Measurements from ENCODE around the gene HS3ST2.

Gene HS3ST2

DNA sequence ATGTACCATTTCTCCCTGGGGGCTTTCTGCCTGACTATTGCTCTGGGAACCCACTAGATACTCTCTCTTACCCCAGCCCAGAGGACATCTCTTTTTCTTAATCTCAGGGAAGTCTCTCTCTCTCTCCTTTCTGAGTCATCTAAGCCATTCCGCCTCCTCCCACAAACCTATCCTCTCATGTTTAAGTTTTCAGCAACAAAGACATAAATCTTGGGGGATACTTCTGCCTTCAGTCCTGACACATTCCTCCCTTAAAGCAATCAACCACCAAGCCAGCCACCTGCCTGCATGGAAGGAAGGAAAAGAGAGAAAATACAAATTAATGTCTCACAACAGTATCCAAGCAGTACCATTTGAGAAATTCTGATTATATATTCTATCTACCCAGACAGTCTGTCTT, 128.8 kb downstream of the HS3ST2 start:
- DNase-seq (no peak), ATAC-seq (ENCODE audit: insufficient read depth, low read depth) (no peak)
- Histone ChIP-seq H3K4me3 (ENCODE audit: low read depth in 1 of 2, low read length in 2 of 2) (no peak overlapping the region), H3K4me2 (ENCODE audit: insufficient read depth, low read length) (no peak overlapping the region), H3K27ac (ENCODE audit: low read length) (no peak overlapping the region), H2AFZ (ENCODE audit: low read depth, low read length) (no peak overlapping the region), H3K27me3 (ENCODE audit: insufficient read depth, low read length, poor library complexity) (no peaks in the 10 kb centered on the region), H4K20me1 (ENCODE audit: insufficient read depth, low read length) (no peaks in the 10 kb centered on the region), H3K79me2 (ENCODE audit: insufficient read depth, low read length) (no peaks in the 10 kb centered on the region), H3K4me1 (ENCODE audit: insufficient read depth, low read length) (no peaks in the 10 kb centered on the region), H3K9me3 (ENCODE audit: insufficient read depth, low read length, severe bottlenecking) (no peaks in the 10 kb centered on the region), H3K36me3 (ENCODE audit: insufficient read depth, low read length) (no peaks in the 10 kb centered on the region), H3K9ac (ENCODE audit: low read depth, low read length) (no peak overlapping the region)
- TF ChIP-seq EZH2 (IDR thresholded peaks at IDR 0.05; ENCODE audit: borderline replicate concordance, low read depth, low read length, severe bottlenecking) = no peak

DNA sequence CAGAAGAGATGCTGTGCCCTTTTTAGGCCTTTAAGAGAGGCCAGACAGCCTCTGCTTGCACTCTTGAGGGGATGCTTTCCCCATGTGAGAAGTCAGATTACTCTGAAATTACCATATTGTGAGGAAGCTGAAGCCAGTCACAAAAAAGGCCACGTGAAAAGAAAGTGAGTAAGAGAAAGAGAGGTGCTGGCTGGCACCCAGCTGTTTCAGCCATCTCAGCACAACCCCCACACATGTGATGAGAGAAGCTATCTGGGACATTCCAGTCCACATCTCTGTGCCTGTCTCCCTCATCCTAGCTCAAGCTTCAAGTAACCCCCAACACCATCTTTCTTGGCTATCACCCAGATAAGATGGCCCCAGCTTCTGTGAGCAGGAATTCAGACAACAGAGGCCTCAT, 131.4 kb downstream of the HS3ST2 start:
- no peaks in the 10 kb centered on the region for H3K9me3 ChIP-seq (ENCODE audit: insufficient read depth, low read length, severe bottlenecking)
- H3K27ac ChIP-seq (ENCODE audit: low read length) = no peak overlapping the region
- H3K4me2 ChIP-seq (ENCODE audit: insufficient read depth, low read length) = no peak overlapping the region
- no peaks in the 10 kb centered on the region for H3K79me2 ChIP-seq (ENCODE audit: insufficient read depth, low read length)
- H2AFZ ChIP-seq (ENCODE audit: low read depth, low read length) = no peak overlapping the region
- no peak overlapping the region for H3K9ac ChIP-seq (ENCODE audit: low read depth, low read length)
- H3K27me3 ChIP-seq (ENCODE audit: insufficient read depth, low read length, poor library complexity) = no peaks in the 10 kb centered on the region
- TF ChIP-seq EZH2 (IDR thresholded peaks at IDR 0.05; ENCODE audit: borderline replicate concordance, low read depth, low read length, severe bottlenecking) = no peak
- TF ChIP-seq, protein P1, sequence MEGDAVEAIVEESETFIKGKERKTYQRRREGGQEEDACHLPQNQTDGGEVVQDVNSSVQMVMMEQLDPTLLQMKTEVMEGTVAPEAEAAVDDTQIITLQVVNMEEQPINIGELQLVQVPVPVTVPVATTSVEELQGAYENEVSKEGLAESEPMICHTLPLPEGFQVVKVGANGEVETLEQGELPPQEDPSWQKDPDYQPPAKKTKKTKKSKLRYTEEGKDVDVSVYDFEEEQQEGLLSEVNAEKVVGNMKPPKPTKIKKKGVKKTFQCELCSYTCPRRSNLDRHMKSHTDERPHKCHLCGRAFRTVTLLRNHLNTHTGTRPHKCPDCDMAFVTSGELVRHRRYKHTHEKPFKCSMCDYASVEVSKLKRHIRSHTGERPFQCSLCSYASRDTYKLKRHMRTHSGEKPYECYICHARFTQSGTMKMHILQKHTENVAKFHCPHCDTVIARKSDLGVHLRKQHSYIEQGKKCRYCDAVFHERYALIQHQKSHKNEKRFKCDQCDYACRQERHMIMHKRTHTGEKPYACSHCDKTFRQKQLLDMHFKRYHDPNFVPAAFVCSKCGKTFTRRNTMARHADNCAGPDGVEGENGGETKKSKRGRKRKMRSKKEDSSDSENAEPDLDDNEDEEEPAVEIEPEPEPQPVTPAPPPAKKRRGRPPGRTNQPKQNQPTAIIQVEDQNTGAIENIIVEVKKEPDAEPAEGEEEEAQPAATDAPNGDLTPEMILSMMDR (IDR thresholded peaks at IDR 0.05; ENCODE audit: borderline replicate concordance, extremely low read depth, low read length, poor library complexity, severe bottlenecking) = no peak
- H3K36me3 ChIP-seq (ENCODE audit: insufficient read depth, low read length) = no peaks in the 10 kb centered on the region
- ATAC-seq (ENCODE audit: insufficient read depth, low read depth) (no peak), DNase-seq (no peak)
- no peaks in the 10 kb centered on the region for H4K20me1 ChIP-seq (ENCODE audit: insufficient read depth, low read length)
- no peaks in the 10 kb centered on the region for H3K4me1 ChIP-seq (ENCODE audit: insufficient read depth, low read length)
- H3K4me3 ChIP-seq (ENCODE audit: low read depth in 1 of 2, low read length in 2 of 2) = no peak overlapping the region

DNA sequence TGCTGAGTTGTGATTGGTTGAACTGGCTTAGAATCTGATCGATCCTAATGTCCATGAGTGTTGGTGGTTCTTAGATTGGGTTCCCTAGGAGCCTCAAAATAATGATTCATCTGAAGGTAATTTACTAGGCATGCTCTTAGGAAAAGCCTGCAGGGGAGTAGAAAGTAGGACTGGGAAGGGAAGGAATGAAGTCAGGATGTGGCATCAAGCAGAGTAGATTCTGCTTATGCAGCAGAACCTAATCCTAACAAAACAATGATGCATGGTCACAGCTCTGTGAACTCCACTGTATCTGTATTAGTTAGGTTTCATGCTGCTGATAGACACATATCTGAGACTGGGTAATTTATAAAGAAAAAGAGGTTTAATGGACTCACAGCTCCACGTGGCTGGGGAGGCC, 132.5 kb downstream of the HS3ST2 start:
- Histone ChIP-seq H3K79me2 (ENCODE audit: insufficient read depth, low read length) (no peaks in the 10 kb centered on the region), H4K20me1 (ENCODE audit: insufficient read depth, low read length) (no peaks in the 10 kb centered on the region), H3K4me3 (ENCODE audit: low read depth in 1 of 2, low read length in 2 of 2) (no peak overlapping the region), H3K36me3 (ENCODE audit: insufficient read depth, low read length) (no peaks in the 10 kb centered on the region), H3K27me3 (ENCODE audit: insufficient read depth, low read length, poor library complexity) (no peaks in the 10 kb centered on the region), H3K9ac (ENCODE audit: low read depth, low read length) (no peak overlapping the region), H3K9me3 (ENCODE audit: insufficient read depth, low read length, severe bottlenecking) (no peaks in the 10 kb centered on the region), H3K4me2 (ENCODE audit: insufficient read depth, low read length) (no peak overlapping the region), H3K4me1 (ENCODE audit: insufficient read depth, low read length) (no peaks in the 10 kb centered on the region), H2AFZ (ENCODE audit: low read depth, low read length) (no peak overlapping the region), H3K27ac (ENCODE audit: low read length) (no peak overlapping the region)
- no peak for TF ChIP-seq EZH2 (IDR thresholded peaks at IDR 0.05; ENCODE audit: borderline replicate concordance, low read depth, low read length, severe bottlenecking)
- TF ChIP-seq, protein P1 (IDR thresholded peaks at IDR 0.05; ENCODE audit: borderline replicate concordance, extremely low read depth, low read length, poor library complexity, severe bottlenecking) = no peak
- ATAC-seq (ENCODE audit: insufficient read depth, low read depth) (no peak), DNase-seq (no peak)

DNA sequence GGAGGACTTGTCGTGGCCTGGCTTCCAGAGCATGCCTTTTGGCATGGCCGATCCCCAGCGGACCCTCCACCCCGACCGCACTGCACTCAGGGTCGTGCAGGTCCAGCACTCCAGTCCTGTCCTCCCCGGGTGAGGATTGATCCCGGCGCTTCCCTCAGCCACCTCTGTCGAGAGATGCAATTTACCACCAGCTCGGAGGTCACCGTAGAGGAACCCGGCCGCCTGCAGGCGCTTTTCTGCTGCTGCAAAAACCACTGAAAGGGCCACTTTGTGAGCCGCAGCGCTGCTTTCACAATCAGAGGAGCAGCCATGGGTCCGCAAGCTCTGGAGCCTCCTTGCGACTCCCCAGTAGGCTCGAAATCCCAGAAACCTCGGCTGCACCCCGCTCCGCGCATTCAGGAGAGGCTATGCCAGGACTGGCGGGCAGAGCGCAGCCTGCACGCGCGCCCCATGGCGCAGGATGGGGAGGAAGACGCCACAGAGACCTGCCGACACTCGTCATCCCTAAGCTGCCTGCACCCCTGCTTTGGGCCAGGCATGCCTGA, 134.2 kb downstream of the HS3ST2 start:
- H3K36me3 ChIP-seq (ENCODE audit: insufficient read depth, low read length) = no peaks in the 10 kb centered on the region
- no peak overlapping the region for H2AFZ ChIP-seq (ENCODE audit: low read depth, low read length)
- H3K4me2 ChIP-seq (ENCODE audit: insufficient read depth, low read length) = no peak overlapping the region
- H3K9me3 ChIP-seq (ENCODE audit: insufficient read depth, low read length, severe bottlenecking) = no peaks in the 10 kb centered on the region
- TF ChIP-seq EZH2 (IDR thresholded peaks at IDR 0.05; ENCODE audit: borderline replicate concordance, low read depth, low read length, severe bottlenecking) = no peak
- TF ChIP-seq, protein P1 (IDR thresholded peaks at IDR 0.05; ENCODE audit: borderline replicate concordance, extremely low read depth, low read length, poor library complexity, severe bottlenecking) = no peak
- no peak overlapping the region for H3K27ac ChIP-seq (ENCODE audit: low read length)
- no peak for DNase-seq
- no peaks in the 10 kb centered on the region for H3K79me2 ChIP-seq (ENCODE audit: insufficient read depth, low read length)
- H3K4me1 ChIP-seq (ENCODE audit: insufficient read depth, low read length) = no peaks in the 10 kb centered on the region
- no peak overlapping the region for H3K4me3 ChIP-seq (ENCODE audit: low read depth in 1 of 2, low read length in 2 of 2)
- no peak overlapping the region for H3K9ac ChIP-seq (ENCODE audit: low read depth, low read length)
- no peak for ATAC-seq (ENCODE audit: insufficient read depth, low read depth)
- no peaks in the 10 kb centered on the region for H3K27me3 ChIP-seq (ENCODE audit: insufficient read depth, low read length, poor library complexity)
- H4K20me1 ChIP-seq (ENCODE audit: insufficient read depth, low read length) = no peaks in the 10 kb centered on the region

Measured in DND-41 (cell line).